ENCODE measurements around the gene RBP3.

RBP3 gene

DNA sequence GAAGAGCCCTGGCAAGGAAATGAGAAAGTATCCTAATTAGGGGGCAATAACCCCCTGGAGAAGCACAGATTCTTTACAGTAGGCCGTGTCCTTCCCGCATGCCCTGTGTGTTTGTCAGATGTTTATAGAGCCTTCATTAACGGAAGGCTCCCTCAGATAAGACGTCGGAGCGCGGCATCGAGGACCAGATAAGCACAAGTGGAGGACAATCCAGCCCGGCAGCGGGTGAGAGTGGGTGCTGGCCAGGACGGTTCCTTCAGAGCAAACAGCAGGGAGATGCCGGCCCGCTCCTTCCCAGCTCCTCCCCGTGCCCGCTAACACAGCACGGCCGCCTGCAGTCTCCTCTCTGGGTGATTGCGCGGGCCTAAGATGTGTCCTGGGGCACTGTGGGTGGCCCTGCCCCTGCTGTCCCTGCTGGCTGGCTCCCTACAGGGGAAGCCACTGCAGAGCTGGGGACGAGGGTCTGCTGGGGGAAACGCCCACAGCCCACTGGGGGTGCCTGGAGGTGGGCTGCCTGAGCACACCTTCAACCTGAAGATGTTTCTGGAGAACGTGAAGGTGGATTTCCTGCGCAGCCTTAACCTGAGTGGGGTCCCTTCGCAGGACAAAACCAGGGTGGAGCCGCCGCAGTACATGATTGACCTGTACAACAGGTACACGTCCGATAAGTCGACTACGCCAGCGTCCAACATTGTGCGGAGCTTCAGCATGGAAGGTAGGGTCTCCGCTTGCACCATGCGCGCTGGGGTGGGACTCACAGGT, 25.7 kb upstream of the RBP3 start, which contains the start of gene GDF2:
Gene GDF2, plus strand, starts transcription at position 155 of the 762 bp plus-strand sequence. Its CDS starts 215 bp downstream, at position 370.
- Histone ChIP-seq H3K79me2 (ENCODE audit: low read length) (no peaks in the 10 kb centered on the region), H2AFZ (ENCODE audit: low read depth, low read length) (no peak within 1 kb of the TSS), H3K4me1 (ENCODE audit: low read length) (no peaks in the 10 kb centered on the region), H3K9me3 (ENCODE audit: insufficient read depth, low read length) (no peaks in the 10 kb centered on the region), H3K4me3 (ENCODE audit: low read length) (no peak within 1 kb of the TSS), H4K20me1 (ENCODE audit: insufficient read depth, low read length) (no peaks in the 10 kb centered on the region), H3K36me3 (replicated peaks; ENCODE audit: low read depth, low read length) (no peaks in the 10 kb centered on the region), H3K9ac (ENCODE audit: low read length) (no peak within 1 kb of the TSS), H3K27me3 (ENCODE audit: low read depth, low read length) (no peaks in the 10 kb centered on the region), H3K4me2 (ENCODE audit: low read length) (no peak within 1 kb of the TSS), H3K27ac (ENCODE audit: low read length) (no peak within 1 kb of the TSS)
- TF ChIP-seq, protein P1, sequence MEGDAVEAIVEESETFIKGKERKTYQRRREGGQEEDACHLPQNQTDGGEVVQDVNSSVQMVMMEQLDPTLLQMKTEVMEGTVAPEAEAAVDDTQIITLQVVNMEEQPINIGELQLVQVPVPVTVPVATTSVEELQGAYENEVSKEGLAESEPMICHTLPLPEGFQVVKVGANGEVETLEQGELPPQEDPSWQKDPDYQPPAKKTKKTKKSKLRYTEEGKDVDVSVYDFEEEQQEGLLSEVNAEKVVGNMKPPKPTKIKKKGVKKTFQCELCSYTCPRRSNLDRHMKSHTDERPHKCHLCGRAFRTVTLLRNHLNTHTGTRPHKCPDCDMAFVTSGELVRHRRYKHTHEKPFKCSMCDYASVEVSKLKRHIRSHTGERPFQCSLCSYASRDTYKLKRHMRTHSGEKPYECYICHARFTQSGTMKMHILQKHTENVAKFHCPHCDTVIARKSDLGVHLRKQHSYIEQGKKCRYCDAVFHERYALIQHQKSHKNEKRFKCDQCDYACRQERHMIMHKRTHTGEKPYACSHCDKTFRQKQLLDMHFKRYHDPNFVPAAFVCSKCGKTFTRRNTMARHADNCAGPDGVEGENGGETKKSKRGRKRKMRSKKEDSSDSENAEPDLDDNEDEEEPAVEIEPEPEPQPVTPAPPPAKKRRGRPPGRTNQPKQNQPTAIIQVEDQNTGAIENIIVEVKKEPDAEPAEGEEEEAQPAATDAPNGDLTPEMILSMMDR (IDR thresholded peaks at IDR 0.05; ENCODE audit: low read depth, low read length) = no peak
- TF ChIP-seq EZH2phosphoT487 (IDR thresholded peaks at IDR 0.05; ENCODE audit: low read depth) = no peak

DNA sequence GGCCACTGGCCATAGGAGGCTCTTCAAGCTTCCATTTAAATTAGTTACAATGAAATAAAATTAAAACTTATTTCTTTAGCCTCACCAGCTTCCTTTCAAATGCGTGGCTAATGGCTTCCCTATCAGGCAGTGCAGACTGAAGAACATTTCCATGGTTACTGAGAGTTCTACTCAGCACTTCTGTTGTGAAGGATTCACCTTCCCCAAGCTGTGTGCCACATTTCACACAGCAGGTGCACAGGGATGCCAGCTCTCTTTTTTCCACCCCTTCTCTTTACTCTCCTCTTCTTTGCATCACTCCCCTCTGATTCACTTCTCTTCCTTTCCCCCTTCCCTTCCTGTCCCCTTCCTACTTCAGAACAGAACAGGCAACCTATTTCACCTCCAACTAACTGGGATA, 25.1 kb upstream of the RBP3 start:
- no peaks in the 10 kb centered on the region for H3K9me3 ChIP-seq (ENCODE audit: insufficient read depth, low read length)
- H4K20me1 ChIP-seq (ENCODE audit: insufficient read depth, low read length) = no peaks in the 10 kb centered on the region
- no peak overlapping the region for H2AFZ ChIP-seq (ENCODE audit: low read depth, low read length)
- no peak overlapping the region for H3K27ac ChIP-seq (ENCODE audit: low read length)
- no peaks in the 10 kb centered on the region for H3K27me3 ChIP-seq (ENCODE audit: low read depth, low read length)
- H3K36me3 ChIP-seq (replicated peaks; ENCODE audit: low read depth, low read length) = no peaks in the 10 kb centered on the region
- H3K79me2 ChIP-seq (ENCODE audit: low read length) = no peaks in the 10 kb centered on the region
- no peak overlapping the region for H3K4me2 ChIP-seq (ENCODE audit: low read length)
- no peak overlapping the region for H3K4me3 ChIP-seq (ENCODE audit: low read length)
- no peak for TF ChIP-seq EZH2phosphoT487 (IDR thresholded peaks at IDR 0.05; ENCODE audit: low read depth)
- TF ChIP-seq, protein P1 (IDR thresholded peaks at IDR 0.05; ENCODE audit: low read depth, low read length) = no peak
- H3K4me1 ChIP-seq (ENCODE audit: low read length) = no peaks in the 10 kb centered on the region
- H3K9ac ChIP-seq (ENCODE audit: low read length) = no peak overlapping the region

DNA sequence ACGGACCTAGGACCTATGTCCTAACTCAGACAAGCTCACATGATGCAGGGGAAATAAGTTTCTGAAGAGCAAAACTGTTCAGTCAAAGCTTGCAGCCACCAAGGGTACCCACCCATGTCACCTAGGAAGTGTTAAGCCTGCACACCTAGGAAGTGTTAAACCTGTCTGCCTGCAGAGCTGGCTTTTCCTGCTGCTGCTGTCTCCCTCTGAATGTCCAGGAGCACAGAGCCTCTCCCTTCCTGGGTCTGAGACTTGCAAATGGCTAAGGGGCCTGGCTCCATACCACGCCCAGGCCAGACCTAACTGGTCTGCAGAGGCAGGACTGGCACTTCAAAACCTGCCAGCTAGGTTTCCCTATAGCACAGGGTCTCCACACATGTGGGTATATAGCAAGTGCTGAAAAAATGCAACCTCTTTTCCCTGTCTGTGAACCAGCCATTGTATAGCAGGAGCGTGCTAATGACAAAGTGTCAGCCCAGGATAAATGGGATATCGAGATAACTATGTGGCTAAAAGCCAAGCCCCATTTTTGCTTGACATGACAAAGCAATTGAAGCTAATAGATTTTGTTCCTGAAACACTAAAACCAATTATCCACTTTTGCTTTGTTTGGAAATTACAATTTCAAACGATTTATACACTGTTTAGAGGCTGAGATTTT, 24.4 kb upstream of the RBP3 start:
- no peak for TF ChIP-seq EZH2phosphoT487 (IDR thresholded peaks at IDR 0.05; ENCODE audit: low read depth)
- TF ChIP-seq, protein P1 (IDR thresholded peaks at IDR 0.05; ENCODE audit: low read depth, low read length) = no peak
- no peaks in the 10 kb centered on the region for H3K79me2 ChIP-seq (ENCODE audit: low read length)

More for the DNA sequence above, 24.4 kb upstream of the RBP3 start:
- Histone ChIP-seq H2AFZ (ENCODE audit: low read depth, low read length) (no peak overlapping the region), H3K27ac (ENCODE audit: low read length) (no peak overlapping the region), H3K9ac (ENCODE audit: low read length) (no peak overlapping the region), H3K36me3 (replicated peaks; ENCODE audit: low read depth, low read length) (no peaks in the 10 kb centered on the region), H3K9me3 (ENCODE audit: insufficient read depth, low read length) (no peaks in the 10 kb centered on the region), H3K4me1 (ENCODE audit: low read length) (no peaks in the 10 kb centered on the region), H3K27me3 (ENCODE audit: low read depth, low read length) (no peaks in the 10 kb centered on the region), H3K4me2 (ENCODE audit: low read length) (no peak overlapping the region), H3K4me3 (ENCODE audit: low read length) (no peak overlapping the region), H4K20me1 (ENCODE audit: insufficient read depth, low read length) (no peaks in the 10 kb centered on the region)
